Measurements from ENCODE around the gene BRINP3.

BRINP3 gene

DNA sequence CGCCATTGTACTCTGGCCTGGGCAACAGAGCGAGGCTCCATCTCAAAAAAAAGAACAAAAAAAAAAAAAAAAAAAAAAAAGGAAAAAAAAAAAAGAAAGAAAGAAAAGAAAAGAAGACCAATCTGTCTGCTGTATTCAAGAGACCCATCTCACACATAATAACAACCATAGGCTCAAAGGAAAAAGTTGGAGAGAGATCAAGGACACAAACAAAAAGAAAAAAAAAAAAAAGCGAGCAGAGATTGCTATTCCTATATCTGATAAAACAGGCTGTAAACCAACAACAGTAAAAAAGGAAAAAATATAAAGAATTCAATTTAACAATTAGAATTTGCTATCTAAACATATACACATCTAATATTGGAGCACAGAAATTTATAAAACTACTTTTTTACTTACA lies 150.4 kb downstream of the BRINP3 start:
- no peak for FAIRE-seq
- DNase-seq (ENCODE audit: insufficient read length, low spot score) = no peak

DNA sequence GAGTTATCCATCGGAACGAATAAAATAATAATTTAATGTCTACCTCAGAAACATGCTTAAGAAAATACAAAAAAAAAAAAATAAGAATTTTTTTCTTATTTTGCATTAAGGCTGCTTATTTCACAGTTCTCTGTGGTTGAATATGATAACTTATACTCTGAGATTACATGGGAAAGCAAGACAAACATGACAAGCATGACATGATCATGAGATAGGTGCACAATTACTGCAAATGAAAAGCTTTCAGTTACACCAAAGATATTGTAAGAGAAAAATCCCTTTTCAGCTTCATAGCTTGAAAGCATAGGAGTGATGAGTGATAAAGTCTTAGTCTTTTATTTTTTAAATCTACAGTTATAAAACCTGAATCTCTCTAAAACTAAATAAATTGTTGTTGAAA lies 154.1 kb downstream of the BRINP3 start:
- FAIRE-seq = no peak

DNA sequence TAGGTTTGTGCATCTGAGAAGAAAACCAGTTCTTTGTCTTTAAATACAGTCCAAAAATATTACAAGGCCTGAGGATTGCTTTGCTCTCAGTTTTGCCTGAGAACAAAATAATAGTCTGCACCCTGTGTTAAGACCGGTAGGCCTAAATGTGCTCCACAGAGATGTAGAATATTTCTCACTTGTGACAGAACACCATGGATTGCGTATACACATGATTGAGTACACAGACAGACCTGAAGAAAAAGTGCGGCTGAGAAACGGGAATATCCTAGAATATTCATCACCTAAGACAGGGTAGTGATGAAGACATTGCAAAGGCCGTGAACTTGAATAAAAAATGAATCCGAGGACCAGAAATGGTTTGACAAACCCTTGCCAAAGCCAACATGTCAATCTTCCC lies 155.4 kb downstream of the BRINP3 start:
- FAIRE-seq = no peak

More for the DNA sequence above, 154.1 kb downstream of the BRINP3 start:
- DNase-seq (ENCODE audit: insufficient read length, low spot score) = no peak

DNA sequence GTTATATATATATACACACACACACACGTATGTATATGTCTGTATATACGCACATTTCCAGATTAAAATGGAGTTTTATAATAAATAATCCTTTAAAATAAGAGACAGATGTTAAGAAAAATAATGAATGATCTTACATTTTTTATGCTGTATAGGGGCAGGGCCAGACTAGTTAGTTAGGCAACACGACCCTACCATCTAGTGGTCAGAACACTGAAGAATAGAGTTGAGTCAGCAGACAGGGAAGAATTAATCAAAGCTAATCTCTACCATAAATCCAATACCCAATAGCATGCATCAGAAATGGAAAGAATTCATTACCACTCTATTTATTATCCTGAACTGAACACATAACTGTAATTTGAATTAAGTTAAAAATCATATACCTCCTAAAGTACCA lies 156.7 kb downstream of the BRINP3 start:
- FAIRE-seq (no peak), DNase-seq (ENCODE audit: insufficient read length, low spot score) (no peak)

More for the DNA sequence above, 155.4 kb downstream of the BRINP3 start:
- no peak for DNase-seq (ENCODE audit: insufficient read length, low spot score)

DNA sequence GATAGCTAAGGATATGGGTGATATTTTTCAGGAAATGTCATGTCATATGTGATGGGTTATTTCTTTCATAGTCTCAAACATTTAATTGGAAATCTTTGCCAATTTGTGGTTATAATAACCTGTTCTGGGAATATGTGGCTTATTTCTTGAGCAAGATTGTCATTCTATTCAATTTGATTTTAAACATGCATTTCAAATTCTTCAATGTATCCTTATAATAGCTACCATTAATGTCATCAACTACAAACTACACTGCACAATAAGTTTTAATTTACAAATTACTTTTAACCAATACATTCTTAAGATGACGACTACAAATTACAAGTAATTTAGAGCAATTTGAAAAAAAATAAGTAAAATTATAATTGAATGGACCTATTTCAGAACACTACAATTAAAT lies 164.9 kb downstream of the BRINP3 start:
- DNase-seq (ENCODE audit: insufficient read length, low spot score) (no peak), FAIRE-seq (no peak)

DNA sequence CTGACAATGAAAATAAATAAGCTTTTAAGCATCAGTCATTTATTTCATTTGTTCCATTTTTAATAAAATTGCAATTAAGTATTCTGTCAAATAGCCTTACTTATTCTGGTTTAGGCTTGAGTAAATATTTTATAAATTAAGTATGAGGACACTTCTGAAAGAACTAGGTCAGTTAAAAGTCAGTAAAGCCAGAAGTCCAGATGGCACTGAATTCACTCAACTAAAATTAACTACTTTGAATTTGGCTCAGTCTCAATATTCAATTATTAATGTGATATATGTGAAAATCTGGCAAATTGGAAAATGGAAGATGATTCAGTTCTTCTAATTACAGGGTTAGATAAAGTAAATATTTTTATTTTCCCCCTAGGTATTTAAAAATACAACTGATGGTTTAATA lies 174.2 kb downstream of the BRINP3 start:
- no peak for DNase-seq (ENCODE audit: insufficient read length, low spot score)
- no peak for FAIRE-seq

DNA sequence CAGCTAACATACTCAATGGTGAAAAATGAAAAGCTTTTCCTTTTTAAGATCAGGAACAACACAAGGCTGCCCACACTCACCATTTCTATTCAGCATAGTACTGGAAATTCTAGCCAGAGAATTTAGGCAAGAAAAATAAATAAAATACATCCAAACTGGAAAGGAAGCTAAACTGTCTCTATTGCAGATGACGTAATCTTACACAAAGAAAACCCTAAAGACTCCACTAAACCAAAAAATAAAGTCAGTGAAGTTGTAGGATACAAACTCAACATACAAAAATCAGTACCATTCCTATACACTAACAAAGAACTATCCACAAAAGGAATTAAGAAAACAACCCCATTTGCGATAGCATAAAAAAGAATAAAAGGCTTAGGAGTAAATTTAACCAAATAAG lies 181.2 kb downstream of the BRINP3 start:
- DNase-seq (ENCODE audit: insufficient read length, low spot score) (no peak), FAIRE-seq (no peak)

DNA sequence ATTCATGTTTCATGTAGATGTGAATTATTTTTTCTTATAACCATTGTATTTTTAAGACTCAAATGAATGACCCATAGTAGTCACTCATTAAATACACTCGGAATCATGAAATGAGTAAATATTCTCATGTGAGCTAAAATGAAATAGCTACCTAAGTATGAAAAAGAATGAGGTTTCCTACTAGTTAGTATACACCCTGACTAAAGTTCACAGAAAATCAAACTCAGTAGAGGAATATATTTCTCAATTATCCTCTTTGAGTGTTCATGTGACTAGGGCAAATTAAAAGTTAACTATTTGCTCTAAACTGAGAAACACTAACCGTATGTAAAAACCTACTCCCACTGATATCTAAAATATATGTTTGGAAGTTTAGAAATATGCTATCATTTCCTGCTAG lies 187.8 kb downstream of the BRINP3 start:
- FAIRE-seq (no peak), DNase-seq (ENCODE audit: insufficient read length, low spot score) (no peak)

DNA sequence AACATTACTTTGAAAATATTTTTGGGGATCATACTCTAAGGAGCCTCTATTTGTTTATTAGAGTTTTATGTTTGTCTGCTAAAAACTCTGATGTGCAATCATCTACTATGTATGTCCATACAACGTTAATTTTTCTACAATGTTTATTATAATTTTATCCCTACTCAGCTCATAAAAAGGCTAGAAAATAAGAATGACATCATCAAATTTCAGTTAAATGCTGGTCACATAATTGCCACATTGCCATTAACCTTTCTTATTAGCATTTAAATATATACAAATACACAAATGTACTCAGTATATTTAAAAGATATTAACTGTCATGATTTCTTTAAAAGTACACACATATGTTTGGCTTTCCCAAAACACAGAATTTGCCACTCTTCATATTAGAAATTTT lies 191.6 kb downstream of the BRINP3 start:
- DNase-seq (ENCODE audit: insufficient read length, low spot score) (no peak), FAIRE-seq (no peak)

DNA sequence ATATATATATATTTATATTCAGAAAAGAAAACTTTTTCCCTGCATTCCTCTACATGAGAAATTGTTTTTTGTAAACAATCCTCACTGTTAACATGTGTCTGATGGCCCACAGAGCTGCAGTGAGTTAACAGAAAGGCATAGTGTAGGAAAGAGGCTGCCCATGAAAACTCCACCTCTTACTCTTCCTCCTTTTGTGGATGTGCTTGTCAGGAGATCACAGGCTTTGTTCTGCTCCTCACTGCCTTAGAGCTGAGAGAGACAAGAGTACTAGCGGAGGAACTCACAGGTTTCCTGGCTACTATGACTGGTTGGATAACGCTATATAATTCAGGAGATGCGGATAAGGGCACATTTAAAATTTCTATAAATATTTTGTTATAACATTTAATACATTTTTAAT lies 200.6 kb downstream of the BRINP3 start:
- FAIRE-seq (no peak), DNase-seq (ENCODE audit: insufficient read length, low spot score) (no peak)

DNA sequence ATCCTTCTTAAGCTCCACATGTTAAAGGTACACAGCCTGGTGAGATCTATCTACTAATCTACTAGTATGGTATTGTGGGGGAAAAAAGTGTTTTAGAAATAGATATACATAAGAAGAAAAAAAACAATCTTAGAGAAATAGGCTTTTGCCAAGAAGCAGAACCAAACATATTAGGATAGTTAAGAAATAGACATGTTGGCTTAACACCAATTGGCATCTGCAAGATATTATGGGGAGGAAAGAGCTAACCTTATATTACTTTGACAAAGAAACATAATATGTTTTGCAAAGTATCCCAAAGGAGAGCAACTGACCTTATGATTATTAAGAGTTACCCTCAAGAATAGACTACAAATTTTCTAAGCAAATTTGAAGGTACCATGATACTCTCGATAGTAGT lies 202.9 kb downstream of the BRINP3 start:
- FAIRE-seq (no peak), DNase-seq (ENCODE audit: insufficient read length, low spot score) (no peak)

DNA sequence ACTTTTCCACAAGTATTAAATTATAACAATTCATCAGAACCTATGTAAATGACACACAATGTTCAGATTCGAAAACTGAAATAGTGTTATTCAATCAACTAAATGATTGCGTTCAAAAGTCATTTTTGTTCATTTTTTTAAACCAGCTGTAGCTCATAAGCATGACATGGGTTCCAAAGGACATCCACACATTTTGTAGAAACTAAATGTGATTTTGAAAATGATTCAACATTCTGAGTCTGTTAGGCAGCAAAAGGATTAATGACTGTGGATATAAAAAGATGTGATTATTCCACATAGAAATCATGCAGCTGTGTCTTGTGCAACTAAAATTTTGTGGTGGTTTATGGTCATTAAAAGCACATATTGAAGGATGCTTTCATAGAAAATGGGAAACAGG lies 204.5 kb downstream of the BRINP3 start:
- FAIRE-seq (no peak), DNase-seq (ENCODE audit: insufficient read length, low spot score) (no peak)

DNA sequence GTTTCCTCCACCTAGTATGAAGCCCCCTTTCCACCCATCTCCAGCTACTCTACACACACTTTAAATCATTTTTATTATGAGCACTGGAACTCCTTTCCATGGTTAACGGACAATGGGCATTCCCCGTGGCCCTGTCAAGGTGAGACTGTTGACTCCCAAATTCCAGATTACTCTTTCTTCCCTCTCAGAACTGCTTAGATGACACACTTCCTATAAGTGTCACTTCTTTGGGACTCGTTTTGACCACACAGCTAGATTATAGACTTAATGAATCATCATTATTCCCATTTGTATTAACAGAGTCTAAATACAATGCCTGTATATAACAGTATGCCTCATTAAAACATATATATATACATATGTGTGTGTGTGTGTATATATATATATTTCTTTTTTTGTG lies 215.1 kb downstream of the BRINP3 start:
- DNase-seq (ENCODE audit: insufficient read length, low spot score) (no peak), FAIRE-seq (no peak)

DNA sequence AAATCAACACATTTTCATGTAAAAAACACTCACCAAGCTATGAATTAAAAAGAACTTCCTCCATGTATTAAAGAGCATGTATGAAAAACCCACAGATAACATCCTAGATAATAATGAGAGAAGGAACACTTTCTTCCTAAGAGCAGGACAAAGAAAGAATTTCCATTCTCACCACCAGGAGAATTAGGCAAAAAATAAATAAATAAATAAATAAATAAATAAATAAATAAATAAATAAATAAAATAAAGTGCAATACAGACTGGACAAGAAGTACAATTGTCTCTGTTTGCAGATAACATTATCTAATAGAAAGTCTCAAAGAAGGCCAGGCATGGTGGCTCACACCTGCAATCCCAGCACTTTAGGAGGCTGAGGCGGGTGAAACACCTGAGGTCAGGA lies 218.2 kb downstream of the BRINP3 start:
- FAIRE-seq = no peak
- no peak for DNase-seq (ENCODE audit: insufficient read length, low spot score)

DNA sequence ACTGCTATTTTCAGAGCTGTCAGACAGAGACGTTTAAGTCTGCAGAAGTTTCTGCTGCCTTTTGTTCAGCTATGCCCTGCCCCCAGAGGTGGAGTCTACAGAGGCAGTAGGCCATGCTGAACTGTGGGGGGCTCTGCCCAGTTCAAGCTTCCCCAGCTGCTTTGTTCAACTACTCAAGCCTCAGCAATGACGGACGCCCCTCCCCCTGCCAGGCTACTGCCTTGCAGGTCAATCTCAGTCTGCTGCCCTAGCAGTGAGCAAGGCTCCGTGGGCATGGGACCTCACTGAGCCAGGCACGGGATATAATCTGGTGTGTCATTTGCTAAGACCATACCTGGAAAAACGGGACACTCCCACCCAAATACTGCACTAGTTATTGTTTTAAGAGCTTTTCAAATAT lies 219.7 kb downstream of the BRINP3 start:
- FAIRE-seq (no peak), DNase-seq (ENCODE audit: insufficient read length, low spot score) (no peak)

DNA sequence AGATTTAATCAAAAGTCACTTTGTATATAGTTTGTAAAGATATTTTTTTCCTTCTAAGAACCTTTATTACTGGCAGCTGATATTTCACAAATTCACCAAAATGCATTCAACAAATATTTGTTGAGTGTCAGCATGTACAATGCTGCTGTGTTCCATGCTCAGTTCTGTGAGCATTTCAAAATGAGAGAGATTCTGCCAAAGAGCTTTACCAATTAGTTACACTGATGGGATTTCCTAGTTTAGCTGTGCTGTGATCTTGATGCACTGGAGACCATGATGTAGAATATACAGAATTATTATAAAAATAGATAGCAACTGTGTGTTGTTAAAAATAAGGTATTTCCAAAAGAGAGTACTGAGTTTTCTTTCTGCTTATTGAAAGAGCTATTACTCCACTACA lies 225.6 kb downstream of the BRINP3 start:
- DNase-seq (ENCODE audit: insufficient read length, low spot score) (no peak), FAIRE-seq (no peak)

DNA sequence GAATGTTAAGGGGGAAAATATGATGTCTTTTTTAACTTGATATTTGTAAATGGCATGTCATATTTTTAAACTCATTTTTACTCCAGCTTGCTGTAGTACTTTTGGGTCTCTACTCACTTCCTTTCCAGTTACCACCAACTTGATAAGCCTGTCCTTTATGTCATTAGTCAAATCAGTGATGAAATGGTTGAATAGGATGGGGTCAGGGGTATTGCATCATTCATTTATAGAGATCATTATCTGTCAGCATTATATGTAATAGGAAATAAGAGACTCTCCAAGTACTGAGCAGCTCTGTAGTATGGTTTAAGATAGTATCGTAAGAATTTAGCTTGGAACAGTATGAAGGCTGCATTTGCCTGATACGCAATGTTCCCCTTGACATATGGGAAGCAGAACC lies 227.3 kb downstream of the BRINP3 start:
- DNase-seq (ENCODE audit: insufficient read length, low spot score) = no peak
- no peak for FAIRE-seq

DNA sequence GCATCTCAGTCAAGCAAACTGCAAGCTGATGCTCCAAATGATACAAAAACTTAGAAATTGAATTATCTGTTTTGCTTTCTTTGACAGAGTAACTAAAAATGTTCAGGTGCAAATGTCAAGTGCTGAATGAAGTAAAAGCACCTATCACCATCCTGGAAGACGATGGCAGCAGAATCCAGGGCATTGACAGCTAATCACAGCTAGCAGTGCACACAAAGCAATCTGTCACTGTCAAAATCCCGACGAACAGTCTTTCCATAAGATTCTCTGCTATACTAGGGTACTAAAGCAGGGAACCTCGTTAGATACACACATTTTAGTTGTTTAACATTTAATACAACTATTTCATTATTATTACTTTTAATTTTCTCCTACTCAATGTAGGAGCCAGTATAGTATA lies 233.3 kb downstream of the BRINP3 start:
- DNase-seq (ENCODE audit: insufficient read length, low spot score) (no peak), FAIRE-seq (no peak)

DNA sequence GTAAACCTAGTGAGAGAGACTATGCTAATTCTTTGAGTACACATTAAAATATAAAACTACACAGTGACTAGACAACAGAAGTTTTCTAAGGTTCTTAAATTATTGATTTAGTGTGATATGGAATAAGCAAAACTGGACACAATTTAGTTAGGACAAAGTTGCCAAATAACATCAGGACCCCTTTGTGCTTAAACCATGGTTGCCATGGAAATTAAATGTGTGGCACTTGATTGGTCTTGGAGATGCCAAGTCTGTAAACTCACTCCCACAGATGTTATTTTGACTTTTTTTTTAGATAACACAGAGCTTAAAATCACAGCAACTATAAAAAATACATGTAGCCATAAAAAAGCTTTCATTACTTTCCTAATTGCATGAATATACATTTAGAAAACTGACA lies 234.6 kb downstream of the BRINP3 start:
- FAIRE-seq (no peak), DNase-seq (ENCODE audit: insufficient read length, low spot score) (no peak)

DNA sequence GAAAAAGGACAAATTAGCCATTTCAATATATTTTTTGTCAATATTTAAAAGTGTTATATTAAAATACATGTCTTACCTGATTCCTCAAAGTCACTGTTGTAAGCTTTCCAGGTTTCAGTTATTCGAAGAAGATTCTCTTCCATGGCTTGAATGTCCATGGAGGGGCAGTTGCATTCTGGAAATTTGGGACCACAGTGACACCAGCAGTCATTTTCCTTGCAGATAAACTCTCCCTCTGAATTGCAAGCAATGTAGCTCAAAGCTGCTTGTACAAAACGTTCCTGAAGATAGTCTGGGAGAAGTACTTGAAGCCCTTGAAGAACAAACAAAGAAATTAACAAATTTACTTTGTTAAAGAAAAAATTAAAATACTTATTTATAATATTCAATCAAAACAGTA lies 251.7 kb downstream of the BRINP3 start:
- FAIRE-seq (no peak), DNase-seq (ENCODE audit: insufficient read length, low spot score) (no peak)

DNA sequence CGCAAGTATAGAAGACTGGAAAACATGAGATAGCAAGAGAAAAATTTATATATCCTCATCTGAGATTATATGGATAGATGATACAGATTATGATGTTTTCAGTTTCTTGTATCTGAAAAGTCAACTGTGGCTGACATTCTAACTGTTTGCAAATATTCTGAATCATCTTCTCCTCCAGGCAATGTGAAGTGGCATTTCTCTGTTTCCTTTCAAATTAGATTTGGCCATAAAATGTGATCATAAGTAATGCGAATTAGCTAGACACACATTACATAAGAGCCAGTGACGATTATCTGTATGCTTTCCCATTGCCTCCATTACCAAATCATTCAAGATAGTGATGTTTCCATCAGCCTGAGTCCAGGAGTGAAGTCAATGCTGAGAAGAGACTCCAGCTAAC lies 265.2 kb downstream of the BRINP3 start:
- DNase-seq (ENCODE audit: insufficient read length, low spot score) (no peak), FAIRE-seq (no peak)

DNA sequence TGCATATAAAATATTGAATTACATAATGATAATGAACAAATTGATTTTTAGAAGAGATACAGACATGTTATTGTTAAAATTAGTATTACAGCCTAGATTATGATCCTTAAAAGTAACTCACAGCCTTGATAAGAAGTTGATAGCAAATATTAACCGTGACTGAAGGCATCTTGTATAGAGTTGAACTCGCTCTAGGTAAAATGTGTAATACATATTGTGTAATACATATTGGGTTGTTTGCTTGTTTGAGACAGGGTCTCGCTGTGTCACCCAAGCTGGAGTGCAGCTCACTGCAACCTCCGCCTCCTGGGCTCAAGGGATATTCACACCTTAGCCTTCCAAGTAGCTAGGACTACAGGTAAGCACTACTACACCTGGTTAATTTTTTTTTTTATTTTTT lies 269.9 kb downstream of the BRINP3 start:
- FAIRE-seq (no peak), DNase-seq (ENCODE audit: insufficient read length, low spot score) (no peak)

DNA sequence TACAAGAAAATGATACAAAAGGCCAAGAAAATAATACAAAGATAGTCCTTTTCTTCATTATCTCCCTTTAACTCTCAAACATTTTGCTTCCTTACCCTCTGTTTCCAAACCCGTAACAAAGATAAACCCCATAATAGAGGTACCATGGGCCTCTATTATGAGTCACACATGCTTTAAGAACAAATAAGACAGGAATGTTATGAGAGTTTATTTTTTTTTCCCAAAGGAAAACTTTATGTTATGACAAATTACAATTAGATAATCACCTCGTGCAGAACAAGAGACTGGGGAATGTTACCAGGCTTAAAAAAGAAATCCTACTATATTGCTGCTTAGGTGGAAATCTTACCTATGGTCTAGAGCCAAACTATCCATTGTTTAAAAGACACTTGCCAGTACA lies 272.0 kb downstream of the BRINP3 start:
- DNase-seq (ENCODE audit: insufficient read length, low spot score) (no peak), FAIRE-seq (no peak)

DNA sequence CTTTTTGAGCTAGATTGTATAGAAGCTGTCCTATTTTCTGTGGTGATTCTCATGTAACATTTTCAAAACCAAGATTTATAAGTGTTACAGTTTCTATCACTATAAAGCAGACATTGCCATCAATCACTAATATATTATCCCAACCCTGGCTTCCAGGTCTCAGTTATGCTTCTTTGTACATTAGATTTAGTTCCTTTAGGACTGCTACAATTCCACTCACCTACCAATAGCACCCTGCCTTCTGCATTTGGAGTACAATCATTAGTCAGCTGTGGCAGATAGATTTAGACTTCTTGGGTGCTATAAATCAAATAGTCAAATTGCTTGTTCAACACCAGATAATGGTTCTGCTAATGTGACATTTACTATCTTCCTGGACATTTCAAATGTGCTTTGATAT lies 281.6 kb downstream of the BRINP3 start:
- no peak for FAIRE-seq
- DNase-seq (ENCODE audit: insufficient read length, low spot score) = no peak
